ENCODE data around the gene LDLRAD4. TPM values are rescaled to one million over a fixed set of nuclear protein-coding genes. Genes with fewer than 3 reads are reported as not detected.
"Not testable (repeated sequence)": the region's sequence is repeated elsewhere in the genome, so short reads cannot be mapped to it uniquely, and the experiment has no call there.

Gene LDLRAD4
- total RNA-seq, 1 donor from 2014 or later, result 3.0 TPM

- no peak for ATAC-seq
Measured at GRCh38 chr18:13642440-13642827, 423.9 kb downstream of the LDLRAD4 start.

GRCh38 chr18:13643261-13643751 lies 424.7 kb downstream of the LDLRAD4 start:
- no peak for ATAC-seq

GRCh38 chr18:13645093-13645492 lies 426.5 kb downstream of the LDLRAD4 start:
- ATAC-seq, result no peak

- no peak for ATAC-seq
Measured at GRCh38 chr18:13646633-13647032, 428.1 kb downstream of the LDLRAD4 start.

GRCh38 chr18:13647761-13648160 lies 429.2 kb downstream of the LDLRAD4 start:
- ATAC-seq, result no peak

- no peak for ATAC-seq
Measured at GRCh38 chr18:13649397-13650390, 431.1 kb downstream of the LDLRAD4 start.

GRCh38 chr18:13653746-13654433 lies 435.3 kb downstream of the LDLRAD4 start:
- no peak for ATAC-seq

GRCh38 chr18:13657974-13658373 lies 439.4 kb downstream of the LDLRAD4 start:
- peak; percentile 33 for ATAC-seq

GRCh38 chr18:13658436-13659204 lies 440.1 kb downstream of the LDLRAD4 start:
- peak; percentile 15 for ATAC-seq

GRCh38 chr18:13660510-13660909 lies 441.9 kb downstream of the LDLRAD4 start:
- ATAC-seq, result no peak

GRCh38 chr18:13661051-13661778 lies 442.7 kb downstream of the LDLRAD4 start:
- no peak for ATAC-seq

GRCh38 chr18:13661779-13662256 lies 443.3 kb downstream of the LDLRAD4 start:
- no peak for ATAC-seq

- ATAC-seq, result no peak
Measured at GRCh38 chr18:13672657-13673056, 454.1 kb downstream of the LDLRAD4 start.

- no peak for ATAC-seq
Measured at GRCh38 chr18:13676471-13676870, 457.9 kb downstream of the LDLRAD4 start.

- not testable (repeated sequence) for ATAC-seq
Measured at GRCh38 chr18:13677350-13677749, 458.8 kb downstream of the LDLRAD4 start.

GRCh38 chr18:13680612-13681011 lies 462.1 kb downstream of the LDLRAD4 start:
- no peak for ATAC-seq

- no peak for ATAC-seq
Measured at GRCh38 chr18:13681701-13682100, 463.1 kb downstream of the LDLRAD4 start.

- ATAC-seq, result no peak
Measured at GRCh38 chr18:13684546-13684945, 466.0 kb downstream of the LDLRAD4 start.

GRCh38 chr18:13688191-13689136 lies 469.9 kb downstream of the LDLRAD4 start:
- no peak for ATAC-seq

- ATAC-seq, result not testable (repeated sequence)
Measured at GRCh38 chr18:13690060-13690459, 471.5 kb downstream of the LDLRAD4 start.

- ATAC-seq, result not testable (repeated sequence)
Measured at GRCh38 chr18:13695337-13695736, 476.8 kb downstream of the LDLRAD4 start.

All from esophagus mucosa (tissue), 1 donor.